OCI-LY7 (cell line): ENCODE measurements around the gene SLC38A5. TPM values are rescaled to one million over a fixed set of nuclear protein-coding genes. Genes with fewer than 3 reads are reported as not detected.

ENCODE experiments used
- BruUV-seq: library from RNA; stranded (reverse); fragments of 400-500 nt; replicated peaks from 2 replicates; lab custom pipeline; 2021; lab: Mats Ljungman, UMichigan
- CTCF ChIA-PET: fragments of 300-600 bp; sonication (Branson Sonifier 250); formaldehyde crosslinking; loops from one replicate; lab custom pipeline; 2022; ENCODE audit warnings: antibody characterized with exemption; ENCODE audit not compliant: unreplicated experiment; lab: Charles Lee
- POLR2A ChIA-PET: fragments of 300-600 bp; sonication (Branson Sonifier 250); formaldehyde crosslinking; loops from one replicate; lab custom pipeline; 2022; ENCODE audit warnings: antibody characterized with exemption; lab: Charles Lee
- DNase-seq: peaks from one replicate; pipeline ENCODE4 v3.0.0-alpha.2; 2015; ENCODE audit warnings: low spot score
- H2AFZ ChIP-seq: fragments of 200-600 bp; sonication (generic), shearing (Covaris generic); 2 replicates; pipeline ENCODE4 v1.6.1; 2014; ENCODE audit warnings: mild to moderate bottlenecking, antibody characterized with exemption, low read length, moderate library complexity
- H3K27ac ChIP-seq: fragments of 200-600 bp; sonication (generic); 2 replicates; pipeline ENCODE4 v1.5.1; 2014; ENCODE audit warnings: mixed run types, low read depth, mild to moderate bottlenecking, moderate library complexity, low read length, inconsistent platforms; ENCODE audit not compliant: poor library complexity, severe bottlenecking
- H3K36me3 ChIP-seq: fragments of 200-600 bp; sonication (generic); 2 replicates; pipeline ENCODE4 v1.6.1; 2014; ENCODE audit warnings: mild to moderate bottlenecking, antibody characterized with exemption, low read length, moderate library complexity, mixed read lengths; ENCODE audit not compliant: insufficient read depth
- H3K4me1 ChIP-seq: fragments of 200-600 bp; sonication (generic); 2 replicates; pipeline ENCODE4 v1.5.1; 2014; ENCODE audit warnings: mild to moderate bottlenecking, low read length; ENCODE audit not compliant: insufficient read depth, poor library complexity, severe bottlenecking
- H3K4me2 ChIP-seq: fragments of 200-600 bp; sonication (generic); 2 replicates; pipeline ENCODE4 v1.6.1; 2014; ENCODE audit warnings: mild to moderate bottlenecking, low read length
- H3K4me3 ChIP-seq: fragments of 200-600 bp; sonication (generic); 2 replicates; pipeline ENCODE4 v1.5.1; 2014; ENCODE audit warnings: mild to moderate bottlenecking, low read depth, low read length; ENCODE audit not compliant: poor library complexity, severe bottlenecking
- H3K79me2 ChIP-seq: fragments of 200-600 bp; sonication (generic); 2 replicates; pipeline ENCODE4 v1.6.1; 2016; ENCODE audit warnings: low read depth, mild to moderate bottlenecking, low read length, moderate library complexity, mixed read lengths; ENCODE audit not compliant: insufficient read depth
- H3K9me2 ChIP-seq: fragments of 200-600 bp; sonication (generic); 2 replicates; pipeline ENCODE4 v1.6.1; 2016; ENCODE audit warnings: mild to moderate bottlenecking, low read length, mixed read lengths; ENCODE audit not compliant: insufficient read depth
- H3K9me3 ChIP-seq: fragments of 200-600 bp; sonication (generic); 2 replicates; pipeline ENCODE4 v1.6.1; 2014; ENCODE audit warnings: mild to moderate bottlenecking, mixed run types, low read length, mixed read lengths
- H4K20me1 ChIP-seq: fragments of 200-600 bp; sonication (generic); 2 replicates; pipeline ENCODE4 v1.6.1; 2014; ENCODE audit warnings: mild to moderate bottlenecking, antibody characterized with exemption, low read length, moderate library complexity, mixed read lengths; ENCODE audit not compliant: insufficient read depth
- EZH2phosphoT487 ChIP-seq: fragments of 200-600 bp; sonication (generic); IDR thresholded peaks from 2 replicates; pipeline ENCODE4 v1.6.1; 2018; ENCODE audit warnings: low read depth, borderline replicate concordance, mild to moderate bottlenecking, mixed run types, antibody characterized with exemption, low read length, moderate library complexity, mixed read lengths
- intact Hi-C: fragments of 100-400 bp; cut with micrococcal nuclease; formaldehyde crosslinking; loops from one replicate; pipeline ENCODE4 v1.10.0; 2022; ENCODE audit not compliant: unreplicated experiment
- total RNA-seq, 2 experiments: library from RNA; depleted of rRNA in 1 of 2; stranded (reverse); fragments of >200 nt in 1 of 2; shearing (Covaris generic) in 1 of 2; gene quantifications; 2 replicates each; pipeline ENCODE4 v1.2.3, GENCODE V29; 2014 to 2022
- TF ChIP-seq, protein P1 (sequence below): fragments of 200-600 bp; sonication (generic); conservative IDR thresholded peaks from 2 replicates; pipeline ENCODE4 v1.5.1; 2014; ENCODE audit warnings: mild to moderate bottlenecking, antibody characterized with exemption, low read length, moderate library complexity, mixed read lengths

Gene SLC38A5
- total RNA-seq, 2 experiments from 2014 or later, result 38.6 to 45.6 TPM

DNA sequence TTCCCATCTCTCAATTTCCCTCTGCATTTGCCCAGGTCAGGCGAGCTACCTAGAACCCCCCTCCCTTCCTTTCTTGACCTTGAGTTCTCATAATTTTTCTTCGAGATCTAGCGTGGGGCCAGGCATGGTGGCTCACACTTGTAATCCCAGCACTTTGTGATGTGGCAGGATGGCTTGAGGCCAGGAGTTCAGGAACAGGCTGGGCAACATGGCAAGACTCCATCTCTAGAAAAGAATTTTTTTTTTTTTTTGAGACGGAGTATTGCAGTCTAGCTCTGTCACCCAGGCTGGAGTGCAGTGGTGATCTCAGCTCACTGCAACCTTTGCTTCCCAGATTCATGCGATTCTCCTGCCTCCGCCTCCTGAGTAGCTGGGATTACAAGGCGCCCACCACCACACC is 34.2 kb upstream of the SLC38A5 start:
- H3K4me1 ChIP-seq, result peaks cover 4% of the 10 kb centered on the region
- no peak overlapping the region for H2AFZ ChIP-seq
- no peaks in the 10 kb centered on the region for H4K20me1 ChIP-seq
- no peak for DNase-seq
- H3K9me3 ChIP-seq, result no peaks in the 10 kb centered on the region
- H3K4me2 ChIP-seq, result no peak overlapping the region
- TF ChIP-seq, protein P1, sequence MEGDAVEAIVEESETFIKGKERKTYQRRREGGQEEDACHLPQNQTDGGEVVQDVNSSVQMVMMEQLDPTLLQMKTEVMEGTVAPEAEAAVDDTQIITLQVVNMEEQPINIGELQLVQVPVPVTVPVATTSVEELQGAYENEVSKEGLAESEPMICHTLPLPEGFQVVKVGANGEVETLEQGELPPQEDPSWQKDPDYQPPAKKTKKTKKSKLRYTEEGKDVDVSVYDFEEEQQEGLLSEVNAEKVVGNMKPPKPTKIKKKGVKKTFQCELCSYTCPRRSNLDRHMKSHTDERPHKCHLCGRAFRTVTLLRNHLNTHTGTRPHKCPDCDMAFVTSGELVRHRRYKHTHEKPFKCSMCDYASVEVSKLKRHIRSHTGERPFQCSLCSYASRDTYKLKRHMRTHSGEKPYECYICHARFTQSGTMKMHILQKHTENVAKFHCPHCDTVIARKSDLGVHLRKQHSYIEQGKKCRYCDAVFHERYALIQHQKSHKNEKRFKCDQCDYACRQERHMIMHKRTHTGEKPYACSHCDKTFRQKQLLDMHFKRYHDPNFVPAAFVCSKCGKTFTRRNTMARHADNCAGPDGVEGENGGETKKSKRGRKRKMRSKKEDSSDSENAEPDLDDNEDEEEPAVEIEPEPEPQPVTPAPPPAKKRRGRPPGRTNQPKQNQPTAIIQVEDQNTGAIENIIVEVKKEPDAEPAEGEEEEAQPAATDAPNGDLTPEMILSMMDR, result no peak
- no peak for TF ChIP-seq EZH2phosphoT487
- H3K4me3 ChIP-seq, result no peak overlapping the region
- ChIA-PET CTCF (no interaction called here), POLR2A (no interaction called here)
- H3K36me3 ChIP-seq, result no peaks in the 10 kb centered on the region
- H3K9me2 ChIP-seq, result no peaks in the 10 kb centered on the region
- BruUV-seq, result no TSS peak
- no peak overlapping the region for H3K27ac ChIP-seq
- H3K79me2 ChIP-seq, result no peaks in the 10 kb centered on the region
- intact Hi-C loops, result no loop called here

DNA sequence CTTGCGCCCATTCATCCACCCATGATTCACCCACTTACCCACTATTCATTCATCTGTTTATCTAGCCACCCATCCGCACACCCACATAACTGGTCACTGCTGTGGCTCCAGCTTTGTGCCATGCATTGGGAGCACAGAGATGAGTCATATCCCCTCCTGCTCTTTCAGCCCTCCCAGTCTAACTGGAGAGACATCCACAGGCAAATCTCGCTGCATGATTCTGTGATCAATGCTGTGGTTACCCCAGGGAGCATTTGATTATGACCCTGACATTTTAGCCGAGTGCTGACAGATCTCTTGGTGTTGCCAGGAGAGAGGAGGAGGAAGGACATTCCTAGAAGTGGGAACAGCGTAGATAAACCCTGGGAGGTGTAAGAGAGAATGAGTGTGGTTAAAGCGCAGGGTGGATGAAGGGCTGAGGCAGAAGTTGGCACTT is 28.3 kb upstream of the SLC38A5 start:
- ChIA-PET POLR2A (no interaction called here), CTCF (no interaction called here)
- BruUV-seq, result no TSS peak
- no peak for TF ChIP-seq EZH2phosphoT487
- TF ChIP-seq, protein P1, result no peak
- Histone ChIP-seq H3K36me3 (no peaks in the 10 kb centered on the region), H3K4me1 (no peaks in the 10 kb centered on the region), H2AFZ (no peak overlapping the region), H3K27ac (no peak overlapping the region), H3K4me3 (no peak overlapping the region), H4K20me1 (no peaks in the 10 kb centered on the region), H3K9me2 (no peaks in the 10 kb centered on the region), H3K9me3 (no peaks in the 10 kb centered on the region), H3K4me2 (no peak overlapping the region), H3K79me2 (no peaks in the 10 kb centered on the region)
- DNase-seq, result no peak
- intact Hi-C loops, result no loop called here

DNA sequence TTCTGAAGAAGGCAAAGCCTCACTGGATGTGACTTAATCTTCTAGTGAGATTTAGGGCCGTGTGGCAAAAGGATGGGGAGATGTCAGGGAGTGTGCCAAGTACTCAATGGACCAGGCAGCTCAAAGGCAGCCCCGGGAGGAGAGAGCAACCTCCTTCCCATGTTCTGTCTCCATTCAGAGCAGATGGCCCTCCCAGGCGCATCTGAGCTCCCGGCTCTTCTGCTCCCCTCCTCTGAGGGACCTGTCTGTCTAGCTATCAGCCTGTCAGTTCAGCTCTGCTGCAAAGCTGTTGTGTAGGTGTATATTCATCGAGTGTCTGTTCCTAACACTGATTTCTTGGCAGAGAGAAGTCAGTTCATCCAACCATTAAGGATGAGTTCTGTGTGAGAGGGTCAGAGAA is 27.8 kb upstream of the SLC38A5 start:
- CTCF ChIA-PET, result no interaction called here
- TF ChIP-seq, protein P1, result no peak
- TF ChIP-seq EZH2phosphoT487, result no peak
- H3K9me3 ChIP-seq, result no peaks in the 10 kb centered on the region

More for the DNA sequence above, 27.8 kb upstream of the SLC38A5 start:
- intact Hi-C loops, result no loop called here
- Histone ChIP-seq H3K27ac (no peak overlapping the region), H3K79me2 (no peaks in the 10 kb centered on the region), H4K20me1 (no peaks in the 10 kb centered on the region), H3K4me1 (no peaks in the 10 kb centered on the region), H3K36me3 (no peaks in the 10 kb centered on the region), H3K4me2 (no peak overlapping the region), H3K4me3 (no peak overlapping the region), H2AFZ (no peak overlapping the region), H3K9me2 (no peaks in the 10 kb centered on the region)
- POLR2A ChIA-PET, result no interaction called here
- DNase-seq, result no peak
- no TSS peak for BruUV-seq
